Posterior vena cava (tissue), 2 donors: ENCODE data around the gene RASSF4. TPM values are rescaled to one million over a fixed set of nuclear protein-coding genes. Genes with fewer than 3 reads are reported as not detected.

Source experiments
- DNase-seq: peaks from one replicate; pipeline ENCODE4 v3.0.0-alpha.2; 2020; ENCODE audit warnings: low spot score
- intact Hi-C, 2 donors: fragments of 100-400 bp; cut with DNase I; formaldehyde crosslinking; loops; one replicate each; pipeline versions ENCODE4 v1.14.1 to v1.14.2; 2022 to 2023
- long read RNA-seq, 2 donors: library from polyadenylated mRNA; unstranded; transcript quantifications; one replicate each; pipeline ENCODE4 v2.0.0, GENCODE V29; 2020 to 2021
- total RNA-seq, 2 donors: library from RNA; stranded (reverse); fragmentation: NEBNext Ultra II Directional; extraction: Animal tissue kit (Norgen Biotek cat#: 25700); gene quantifications; one replicate each; pipeline ENCODE4 v1.2.1, GENCODE V29; 2021
- donor health status: DM: yes; HTN: yes; CAD: no.
- donor health status: DM: yes; HTN: yes; CAD: no.

The RASSF4 gene, protein sequence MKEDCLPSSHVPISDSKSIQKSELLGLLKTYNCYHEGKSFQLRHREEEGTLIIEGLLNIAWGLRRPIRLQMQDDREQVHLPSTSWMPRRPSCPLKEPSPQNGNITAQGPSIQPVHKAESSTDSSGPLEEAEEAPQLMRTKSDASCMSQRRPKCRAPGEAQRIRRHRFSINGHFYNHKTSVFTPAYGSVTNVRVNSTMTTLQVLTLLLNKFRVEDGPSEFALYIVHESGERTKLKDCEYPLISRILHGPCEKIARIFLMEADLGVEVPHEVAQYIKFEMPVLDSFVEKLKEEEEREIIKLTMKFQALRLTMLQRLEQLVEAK
- 10 to 100 TPM; 15.5 to 37.9 TPM for total RNA-seq
- long read RNA-seq, donor 1, partial matches to known transcripts: 8 of 15 reads
- long read RNA-seq, donor 1, other reads (novel, unspliced or antisense): 3 of 15 reads
- long read RNA-seq, donor 2, full-length matches to known transcripts: 17 of 37 reads
- long read RNA-seq, donor 2, partial matches to known transcripts: 9 of 37 reads
- long read RNA-seq, donor 2, other reads (novel, unspliced or antisense): 11 of 37 reads

- intact Hi-C loops: no loop called here
- peak; percentile 98 for DNase-seq
Observed at GRCh38 chr10:44959247-44960087, at the start of gene RASSF4. RASSF4 (plus strand) TSS chr10:44959802; CDS start chr10:44970203, 10,401 bp downstream.

- DNase-seq: no peak
- intact Hi-C loops: no loop called here
Observed at GRCh38 chr10:44909910-44910309, 49.7 kb upstream of the RASSF4 start.

GRCh38 chr10:44910602-44911001, 49.0 kb upstream of the RASSF4 start:
- DNase-seq: peak; percentile 6
- intact Hi-C loops: no loop called here

DNA sequence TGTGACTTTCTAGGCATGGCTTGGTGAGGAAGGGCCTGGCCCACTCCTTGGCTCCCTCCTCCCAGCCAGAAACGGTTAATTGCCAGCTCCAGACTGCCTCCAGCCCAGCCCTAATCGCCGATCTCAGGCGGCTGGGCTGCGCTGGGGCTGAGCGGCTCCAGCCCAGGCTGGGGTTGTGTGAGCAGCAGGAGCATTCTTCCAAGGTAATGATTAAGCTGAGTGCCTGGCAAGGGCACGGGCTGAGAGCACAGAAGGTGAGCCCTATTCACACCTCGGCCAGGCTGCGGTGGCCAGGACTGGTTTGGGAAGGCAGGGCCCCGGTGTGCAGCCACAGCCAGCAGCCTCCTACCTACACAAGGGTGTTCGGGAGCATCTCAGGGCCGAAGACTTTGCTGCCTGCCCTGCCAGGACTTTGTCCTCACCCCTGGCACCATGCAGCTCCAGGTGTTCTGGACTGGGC, 48.5 kb upstream of the RASSF4 start, which contains the start of gene TMEM72:
TMEM72 (plus strand) TSS at position 257 of the 460 bp plus-strand sequence; CDS start at position 433, 176 bp downstream.
- intact Hi-C loops: no loop called here
- peak; percentile 50 for DNase-seq

DNA sequence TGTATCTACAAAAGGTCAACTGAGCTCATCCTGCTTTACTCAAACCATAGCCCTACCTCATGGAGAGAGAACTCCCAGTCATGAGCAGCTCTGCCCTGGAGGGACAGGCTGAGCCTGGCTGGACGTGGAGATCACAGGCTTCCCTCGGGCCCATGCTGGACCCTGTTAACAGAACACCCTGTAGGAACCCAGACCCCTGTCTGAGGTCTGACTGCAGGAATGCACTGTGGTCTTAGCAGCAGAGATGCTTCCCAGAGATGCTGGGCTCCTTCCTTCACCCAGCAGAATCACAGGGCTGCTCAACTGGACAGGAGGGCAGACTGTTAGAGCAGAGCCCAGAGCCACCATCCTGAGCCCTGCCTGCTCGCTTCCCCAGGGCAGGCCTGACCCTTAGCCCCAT, 47.7 kb upstream of the RASSF4 start:
- peak; percentile 64 for DNase-seq
- intact Hi-C loops: no loop called here

DNA sequence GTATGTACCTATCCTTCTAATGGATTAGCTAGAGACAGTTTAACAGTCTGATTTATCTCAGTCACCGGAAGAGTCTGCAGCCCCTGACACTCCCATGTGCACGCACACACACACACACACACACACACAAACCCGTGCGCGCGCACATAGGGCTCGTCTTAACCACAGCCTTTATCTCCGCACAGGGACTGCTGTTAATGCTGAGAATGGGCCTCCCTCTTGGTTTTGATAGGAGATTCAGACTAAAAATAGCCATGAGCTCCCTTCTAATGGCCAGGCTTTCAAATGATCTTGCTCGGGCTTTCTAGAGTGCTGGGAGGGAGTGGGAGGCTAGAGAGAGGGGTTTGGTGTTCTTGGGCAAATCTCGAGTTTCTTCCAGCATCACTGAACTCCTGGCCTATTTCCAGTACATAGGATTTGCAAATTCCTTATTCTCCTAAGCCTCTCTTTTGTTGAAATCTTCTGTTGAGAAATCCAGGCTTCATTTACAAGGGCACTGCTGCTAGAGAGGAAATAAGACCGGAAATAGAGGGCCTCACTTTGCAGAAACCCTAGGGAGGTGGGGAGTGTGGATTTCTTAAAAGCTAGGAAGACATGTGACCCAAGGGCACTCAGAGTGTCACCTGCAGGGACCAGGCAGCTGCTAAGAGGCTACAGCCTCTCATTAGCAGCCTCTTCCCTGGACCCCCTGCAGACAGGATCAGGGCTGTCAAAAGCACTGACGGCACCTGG, 46.1 kb upstream of the RASSF4 start:
- peak; percentile 81 for DNase-seq
- intact Hi-C loops: no loop called here

DNA sequence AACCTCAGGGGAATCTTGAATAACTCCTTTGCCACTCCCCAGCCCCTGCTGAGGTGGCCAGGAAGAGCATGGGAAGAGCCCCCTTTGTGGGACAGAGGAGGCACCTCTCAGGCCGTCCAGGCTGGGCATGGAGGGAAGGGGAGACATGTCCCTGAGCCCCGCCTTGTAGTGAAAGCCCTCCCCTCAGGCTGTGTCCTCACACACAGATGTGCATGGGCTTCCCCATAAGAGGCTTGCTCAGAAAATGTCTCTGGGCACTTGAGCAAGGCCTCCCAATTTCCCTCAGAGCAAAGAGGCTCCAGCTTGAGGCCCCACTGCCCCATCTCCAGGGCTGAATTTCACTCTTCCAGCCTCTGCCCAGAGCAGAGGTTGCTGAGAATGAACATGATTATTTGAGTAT, 44.7 kb upstream of the RASSF4 start:
- intact Hi-C loops: no loop called here
- DNase-seq: peak; percentile 35

GRCh38 chr10:44916429-44916828, 43.2 kb upstream of the RASSF4 start:
- peak; percentile 3 for DNase-seq
- intact Hi-C loops: no loop called here

- no peak for DNase-seq
- intact Hi-C loops: no loop called here
Observed at GRCh38 chr10:44917848-44918247, 41.8 kb upstream of the RASSF4 start.

DNA sequence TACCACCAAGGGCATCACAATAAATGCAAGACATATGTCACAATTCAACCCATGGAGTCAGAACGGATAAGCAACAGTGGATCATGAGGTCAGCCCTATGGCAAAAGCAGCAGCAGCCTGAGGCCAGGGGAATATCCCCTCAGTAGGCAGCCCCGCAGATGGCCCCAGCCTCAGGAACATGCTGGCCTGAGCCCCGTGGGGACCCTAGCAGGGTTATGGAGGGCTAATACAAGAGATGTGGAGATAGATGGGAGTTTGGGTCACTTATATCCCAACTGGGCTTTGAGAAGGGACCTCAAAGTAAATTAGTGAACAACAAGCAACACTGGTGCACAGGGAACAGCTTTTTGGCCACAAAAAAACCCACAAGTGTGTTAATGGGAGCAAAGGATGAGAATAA, 39.4 kb upstream of the RASSF4 start:
- peak; percentile 65 for DNase-seq
- intact Hi-C loops: no loop called here

GRCh38 chr10:44921061-44921460, 38.5 kb upstream of the RASSF4 start:
- intact Hi-C loops: no loop called here
- no peak for DNase-seq

DNA sequence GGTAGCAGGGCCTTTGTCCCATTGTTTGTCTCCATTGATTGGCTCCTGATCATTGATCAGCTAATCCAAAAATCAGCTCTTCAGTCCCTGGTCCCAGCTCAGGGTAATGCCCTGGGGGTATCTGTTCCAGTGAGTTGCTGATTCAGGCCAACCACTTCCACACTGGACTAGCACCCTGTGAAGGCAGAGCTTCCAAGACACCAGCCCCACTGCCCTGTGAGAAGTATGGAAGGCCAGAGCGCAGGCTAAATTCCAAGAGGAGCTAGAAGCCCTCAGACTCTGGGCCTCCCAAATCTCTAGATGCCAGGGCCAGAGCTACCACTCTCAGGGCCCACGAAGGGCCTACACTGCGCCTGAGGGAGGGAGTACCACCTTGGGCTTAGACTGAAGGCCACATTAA, 38.1 kb upstream of the RASSF4 start:
- intact Hi-C loops: no loop called here

GRCh38 chr10:44922021-44922420, 37.6 kb upstream of the RASSF4 start:
- no peak for DNase-seq
- intact Hi-C loops: loop anchor here in 1 of 2 donors (2.0 kb wide), 1 partner anchor 19 kb away; no protein-coding TSS in a partner anchor

More for the DNA sequence above, 38.1 kb upstream of the RASSF4 start:
- DNase-seq: no peak

GRCh38 chr10:44922796-44923545, 36.6 kb upstream of the RASSF4 start:
- DNase-seq: no peak
- intact Hi-C loops: loop anchor here in 1 of 2 donors (2.0 kb wide), 1 partner anchor 20 kb away; no protein-coding TSS in a partner anchor

- DNase-seq: no peak
- intact Hi-C loops: loop anchor here in 1 of 2 donors (2.0 kb wide), 1 partner anchor 21 kb away; no protein-coding TSS in a partner anchor
Observed at GRCh38 chr10:44923611-44924010, 36.0 kb upstream of the RASSF4 start.

GRCh38 chr10:44924261-44925040, 35.2 kb upstream of the RASSF4 start:
- DNase-seq: no peak
- intact Hi-C loops: no loop called here

DNA sequence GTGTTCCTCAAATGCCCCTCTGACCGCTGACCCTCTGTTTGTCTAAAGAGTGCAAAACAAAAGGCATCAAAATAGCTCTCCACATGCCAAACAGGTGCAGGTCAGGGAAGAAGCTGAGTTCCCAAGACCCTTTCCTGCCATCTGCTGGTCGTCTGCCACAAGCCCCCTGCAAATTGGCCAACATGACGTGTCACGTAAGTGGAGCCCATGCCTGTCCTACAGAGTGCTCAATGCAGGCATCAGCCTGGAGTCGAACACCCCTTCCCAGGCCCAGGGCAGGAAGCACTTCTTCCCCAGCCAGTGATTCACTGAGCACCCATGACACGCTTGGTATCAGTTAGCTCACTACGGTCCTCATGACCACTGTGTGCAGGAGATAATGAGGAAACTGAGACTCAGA, 34.4 kb upstream of the RASSF4 start:
- intact Hi-C loops: no loop called here
- no peak for DNase-seq
